IMR-90 (cell line): ENCODE data around the gene EHBP1L1. TPM values are rescaled to one million over a fixed set of nuclear protein-coding genes. Genes with fewer than 3 reads are reported as not detected.

Experiments used
- ATAC-seq: fragments of 200-7000 bp; cut with Tn5 transposase; 2 replicates; pipeline ENCODE4 v1.9.1; 2020; ENCODE audit warnings: low read depth, mild to moderate bottlenecking, moderate library complexity
- BruUV-seq: library from RNA; stranded (reverse); fragments of 400-500 nt; replicated peaks from 2 replicates; lab custom pipeline; 2021; lab: Mats Ljungman, UMichigan
- CTCF ChIA-PET: fragments of 300-600 bp; formaldehyde crosslinking; extraction: SDS; loops from one replicate; lab custom pipeline; 2021; ENCODE audit warnings: antibody characterized with exemption; lab: Yijun Ruan, JAX
- POLR2A ChIA-PET: fragments of 300-600 bp; sonication (Branson Sonifier 250); formaldehyde crosslinking; loops from one replicate; lab custom pipeline; 2022; ENCODE audit warnings: antibody characterized with exemption; ENCODE audit not compliant: unreplicated experiment; lab: Charles Lee
- DNase-seq: peaks from one replicate; pipeline ENCODE4 v3.0.0; 2013
- H2AFZ ChIP-seq: replicated peaks from 2 replicates; pipeline ENCODE3; 2013; ENCODE audit warnings: low read length, mild to moderate bottlenecking; ENCODE audit not compliant: poor library complexity
- H2AK5ac ChIP-seq: 2 replicates; pipeline ENCODE4 v1.6.1; 2013; ENCODE audit warnings: low read depth, low read length, inconsistent platforms
- H2AK9ac ChIP-seq: replicated peaks from 2 replicates; pipeline ENCODE3; 2013; ENCODE audit warnings: mild to moderate bottlenecking, low read depth, low read length, moderate library complexity; ENCODE audit not compliant: poor library complexity
- H2BK120ac ChIP-seq: 2 replicates; pipeline ENCODE4 v1.6.1; 2013; ENCODE audit warnings: low read depth, low read length, inconsistent platforms
- H2BK15ac ChIP-seq: 3 replicates; pipeline ENCODE4 v1.6.1; 2013; ENCODE audit warnings: low read depth, low read length, inconsistent platforms
- H2BK20ac ChIP-seq: 2 replicates; pipeline ENCODE4 v1.6.1; 2013; ENCODE audit warnings: low read depth, mild to moderate bottlenecking, inconsistent platforms, low read length, moderate library complexity
- H2BK5ac ChIP-seq: 2 replicates; pipeline ENCODE4 v1.6.1; 2013; ENCODE audit warnings: mild to moderate bottlenecking, low read depth, low read length, inconsistent platforms; ENCODE audit not compliant: poor library complexity, severe bottlenecking
- H3K14ac ChIP-seq: replicated peaks from 2 replicates; pipeline ENCODE4 v1.6.1; 2013; ENCODE audit warnings: low read depth, low read length, inconsistent platforms
- H3K18ac ChIP-seq: 2 replicates; pipeline ENCODE4 v1.6.1; 2013; ENCODE audit warnings: low read depth, low read length, control low read depth
- H3K23ac ChIP-seq: 2 replicates; pipeline ENCODE4 v1.6.1; 2013; ENCODE audit warnings: low read depth, low read length, inconsistent platforms
- H3K27ac ChIP-seq: 2 replicates; pipeline ENCODE4 v1.5.1; 2013; ENCODE audit warnings: mild to moderate bottlenecking, control low read depth, low read length; ENCODE audit not compliant: insufficient read depth
- H3K27me3 ChIP-seq: 2 replicates; pipeline ENCODE4 v1.6.1; 2013; ENCODE audit warnings: low read length; ENCODE audit not compliant: control insufficient read depth, insufficient read depth
- H3K36me3 ChIP-seq: 2 replicates; pipeline ENCODE4 v1.6.1; 2013; ENCODE audit warnings: low read length, mixed read lengths; ENCODE audit not compliant: control insufficient read depth, insufficient read depth
- H3K4ac ChIP-seq: 2 replicates; pipeline ENCODE4 v1.6.1; 2013; ENCODE audit warnings: low read depth, low read length, inconsistent platforms
- H3K4me1 ChIP-seq: 2 replicates; pipeline ENCODE4 v1.6.1; 2013; ENCODE audit warnings: low read length, mixed read lengths; ENCODE audit not compliant: control insufficient read depth, insufficient read depth
- H3K4me2 ChIP-seq: 2 replicates; pipeline ENCODE4 v1.6.1; 2013; ENCODE audit warnings: low read depth, mild to moderate bottlenecking, control low read depth, low read length, moderate library complexity
- H3K4me3 ChIP-seq: 2 replicates; pipeline ENCODE4 v1.5.1; 2013; ENCODE audit warnings: low read depth, mild to moderate bottlenecking, control low read depth, low read length, moderate library complexity; ENCODE audit not compliant: insufficient read depth
- H3K56ac ChIP-seq: 2 replicates; pipeline ENCODE4 v1.6.1; 2013; ENCODE audit warnings: low read length, inconsistent platforms; ENCODE audit not compliant: insufficient read depth; ENCODE audit errors: extremely low read depth
- H3K79me1 ChIP-seq, 2 experiments: 2 replicates each; pipeline ENCODE4 v1.6.1; 2013; ENCODE audit warnings: low read length in 2 of 2, inconsistent platforms in 1 of 2, low read depth in 1 of 2
- H3K9ac ChIP-seq: 2 replicates; pipeline ENCODE4 v1.6.1; 2013; ENCODE audit warnings: low read depth, low read length, control low read depth
- H3K9me1 ChIP-seq: 2 replicates; pipeline ENCODE4 v1.6.1; 2013; ENCODE audit warnings: low read length, inconsistent platforms; ENCODE audit not compliant: insufficient read depth
- H3K9me3 ChIP-seq: 2 replicates; pipeline ENCODE4 v1.6.1; 2013; ENCODE audit warnings: low read length; ENCODE audit not compliant: control insufficient read depth, insufficient read depth
- H4K20me1 ChIP-seq: 2 replicates; pipeline ENCODE4 v1.6.1; 2013; ENCODE audit warnings: low read length, inconsistent platforms; ENCODE audit not compliant: insufficient read depth
- H4K5ac ChIP-seq: 2 replicates; pipeline ENCODE4 v1.6.1; 2013; ENCODE audit warnings: mild to moderate bottlenecking, low read depth, low read length, control low read depth
- H4K8ac ChIP-seq, 2 experiments: 2 replicates each; pipeline ENCODE4 v1.6.1; 2013; ENCODE audit warnings: low read depth in 2 of 2, low read length in 2 of 2, control low read depth in 1 of 2, inconsistent platforms in 1 of 2
- H4K91ac ChIP-seq: 2 replicates; pipeline ENCODE4 v1.6.1; 2013; ENCODE audit warnings: low read depth, low read length, inconsistent platforms; ENCODE audit not compliant: insufficient read depth
- BHLHE40 ChIP-seq: fragments of 150-350 bp; IDR thresholded peaks from 2 replicates; pipeline ENCODE4 v1.6.1; 2016; ENCODE audit warnings: mild to moderate bottlenecking, low read depth, low read length
- CEBPB ChIP-seq: IDR thresholded peaks from 2 replicates; pipeline ENCODE4 v1.6.1; 2012; ENCODE audit warnings: low read depth, low read length, improper control_type of control experiment
- CTCF ChIP-seq: conservative IDR thresholded peaks from 2 replicates; pipeline ENCODE4 v1.5.1; 2012; ENCODE audit warnings: mild to moderate bottlenecking, low read depth, low read length, improper control_type of control experiment
- ELK1 ChIP-seq: fragments of 150-350 bp; IDR thresholded peaks from 2 replicates; pipeline ENCODE4 v1.6.1; 2016; ENCODE audit warnings: low read depth, mild to moderate bottlenecking, low read length, moderate library complexity, borderline replicate concordance
- FOS ChIP-seq: fragments of 150-350 bp; IDR thresholded peaks from 2 replicates; pipeline ENCODE4 v1.6.1; 2016; ENCODE audit warnings: low read depth, low read length
- MAFK ChIP-seq: IDR thresholded peaks from 2 replicates; pipeline ENCODE4 v1.6.1; 2012; ENCODE audit warnings: low read depth, low read length, improper control_type of control experiment
- MAZ ChIP-seq: IDR thresholded peaks from 2 replicates; pipeline ENCODE4 v1.6.1; 2012; ENCODE audit warnings: low read depth, mild to moderate bottlenecking, low read length, improper control_type of control experiment, moderate library complexity, borderline replicate concordance
- MXI1 ChIP-seq: IDR thresholded peaks from 2 replicates; pipeline ENCODE4 v1.6.1; 2012; ENCODE audit warnings: low read depth, mild to moderate bottlenecking, low read length, moderate library complexity, borderline replicate concordance
- NFE2L2 ChIP-seq: fragments of 150-350 bp; IDR thresholded peaks from 2 replicates; pipeline ENCODE4 v1.6.1; 2016; ENCODE audit warnings: low read depth, mild to moderate bottlenecking, low read length
- POLR2A ChIP-seq: IDR thresholded peaks from 2 replicates; pipeline ENCODE4 v1.6.1; 2012; ENCODE audit warnings: mild to moderate bottlenecking, low read depth, low read length
- RAD21 ChIP-seq: IDR thresholded peaks from 2 replicates; pipeline ENCODE4 v1.6.1; 2012; ENCODE audit warnings: low read length, improper control_type of control experiment
- RCOR1 ChIP-seq: IDR thresholded peaks from 2 replicates; pipeline ENCODE4 v1.6.1; 2012; ENCODE audit warnings: mild to moderate bottlenecking, low read length, improper control_type of control experiment; ENCODE audit not compliant: insufficient replicate concordance
- RFX5 ChIP-seq: IDR thresholded peaks from 2 replicates; pipeline ENCODE4 v1.8.0; 2012; ENCODE audit warnings: low read depth, mild to moderate bottlenecking, low read length, moderate library complexity
- SMC3 ChIP-seq: fragments of 150-350 bp; IDR thresholded peaks from 2 replicates; pipeline ENCODE4 v1.6.1; 2016; ENCODE audit warnings: low read depth, mild to moderate bottlenecking, antibody characterized with exemption, low read length, moderate library complexity
- WGBS, 2 experiments: methylation state at CpG; one replicate each; pipeline versions ENCODE4 v1.1.5 to v1.1.7; 2013; ENCODE audit warnings: missing lambda C conversion rate in 2 of 2; ENCODE audit not compliant: insufficient read length in 1 of 2; ENCODE audit errors: extremely low coverage in 2 of 2; 5-methylcytosine and 5-hydroxymethylcytosine counted together
- dilution Hi-C: fragments of 300-500 bp; cut with HindIII; formaldehyde crosslinking; loops from one replicate; pipeline ENCODE4 v1.14.3; 2018; ENCODE audit warnings: low sequenced_read_pairs; ENCODE audit not compliant: unreplicated experiment
- in situ Hi-C: fragments of 300-500 bp; cut with MboI; formaldehyde crosslinking; loops from 3 replicates; pipeline ENCODE4 v1.14.3; 2019; ENCODE audit warnings: low sequenced_read_pairs, inconsistent platforms, mixed read lengths
- intact Hi-C: fragments of 100-400 bp; cut with micrococcal nuclease; formaldehyde crosslinking; loops from 2 replicates; pipeline ENCODE4 v1.10.0; 2022
- polyA plus RNA-seq, 3 experiments: library from polyadenylated mRNA; depleted of rRNA; stranded (reverse); fragments of >200 nt; gene quantifications; 2 replicates each; pipeline ENCODE4 v1.2.3, GENCODE V29; 2012; ENCODE audit warnings: low replicate concordance in 1 of 3
- total RNA-seq: library from RNA; depleted of rRNA; stranded (reverse); fragments of >200 nt; gene quantifications from 2 replicates; pipeline ENCODE4 v1.2.3, GENCODE V29; 2012

Gene EHBP1L1
- total and polyA plus RNA-seq, 2 of the 4 experiments (the other 2 are of a cell fraction) = 10.0 to 27.4 TPM

- H3K14ac ChIP-seq = peak within 1 kb of the TSS; percentile 95
- H2AFZ ChIP-seq = peak within 1 kb of the TSS; percentile 98
- peak within 1 kb of the TSS; percentile 84 for H4K91ac ChIP-seq
- CTCF ChIA-PET = interaction anchor here (0.8 to 1.1 kb wide), 2 partner anchors 29 to 41 kb away, joined by 4 to 9 read pairs; no protein-coding TSS in a partner anchor
- H3K23ac ChIP-seq = peak within 1 kb of the TSS; percentile 96
- peak within 1 kb of the TSS; percentile 94 for H3K4ac ChIP-seq
- peak within 1 kb of the TSS; percentile 79 for H3K4me3 ChIP-seq
- peak within 1 kb of the TSS; percentile 30 for H2BK120ac ChIP-seq
- intact Hi-C loops = loop anchor here (1.0 to 5.0 kb wide), 4 partner anchors 13 to 188 kb away; partner anchors contain the start of gene SLC25A45
- peak; percentile 70 for ATAC-seq
- peaks cover 19% of the 10 kb centered on the region for H3K9me1 ChIP-seq
- peak within 1 kb of the TSS; percentile 95 for H2AK9ac ChIP-seq
- H3K9me3 ChIP-seq = no peaks in the 10 kb centered on the region
- H2BK15ac ChIP-seq = peak within 1 kb of the TSS; percentile 69; the same call in 1 of the 3 replicates
- in situ Hi-C loops = no loop called here
- no TSS peak for BruUV-seq
- H2BK20ac ChIP-seq = peak within 1 kb of the TSS; percentile 30; the same call in 1 of the 2 replicates
- H2AK5ac ChIP-seq = peak within 1 kb of the TSS; percentile 90
- peak within 1 kb of the TSS; percentile 23 for H3K18ac ChIP-seq
- peak within 1 kb of the TSS; percentile 90 for H4K5ac ChIP-seq
- H4K8ac ChIP-seq = peak within 1 kb of the TSS; percentile 82 to 98
- H2BK5ac ChIP-seq = peak within 1 kb of the TSS; percentile 85
- peak within 1 kb of the TSS; percentile 83 for H3K9ac ChIP-seq
- peaks cover 22% of the 10 kb centered on the region for H4K20me1 ChIP-seq
- H3K56ac ChIP-seq = peak within 1 kb of the TSS; percentile 96
- H3K36me3 ChIP-seq = peaks cover 4% of the 10 kb centered on the region; the same call in 1 of the 2 replicates
- H3K4me1 ChIP-seq = peaks cover 19% of the 10 kb centered on the region
- H3K79me1 ChIP-seq = peaks cover 18 to 72% of the 10 kb centered on the region in 2 experiments
- H3K4me2 ChIP-seq = peak within 1 kb of the TSS; percentile 83
- H3K27me3 ChIP-seq = no peaks in the 10 kb centered on the region
- dilution Hi-C loops = no loop called here
- peak; percentile 99 for DNase-seq
- POLR2A ChIA-PET = interaction anchor here (0.5 kb wide), 1 partner anchor 66 kb away, joined by 3 read pairs; no protein-coding TSS in a partner anchor
- peak within 1 kb of the TSS; percentile 78 for H3K27ac ChIP-seq
- 1% methylated on average over 31 of the region's 89 CpGs; no CpG with 5 or more reads in 1 of the 2 experiments for WGBS, 2 experiments
- TF ChIP-seq CEBPB = no peak
- TF ChIP-seq POLR2A = peak; percentile 73
- TF ChIP-seq ELK1 = no peak
- TF ChIP-seq RAD21 = peak; percentile 64
- no peak for TF ChIP-seq RFX5
- TF ChIP-seq MXI1 = peak; percentile 91; the same call in 1 of the 2 replicates
- no peak for TF ChIP-seq MAFK
- no peak for TF ChIP-seq NFE2L2
- no peak for TF ChIP-seq RCOR1
- TF ChIP-seq BHLHE40 = no peak
- peak; percentile 65 for TF ChIP-seq SMC3
- TF ChIP-seq FOS = no peak
- TF ChIP-seq CTCF = peak; percentile 76
- TF ChIP-seq MAZ = peak; percentile 79; the same call in 1 of the 2 replicates
Measured at GRCh38 chr11:65569973-65570918, 5.6 kb upstream of the EHBP1L1 start, which contains the start of gene ZNRD2. Gene ZNRD2 (plus strand): TSS chr11:65570477. CDS start chr11:65570492, 15 bp downstream.
